HFF-Myc (cell line): Measurements from ENCODE around the gene LPAR3.

ENCODE experiments used
- DNase-seq: peaks from one replicate; pipeline ENCODE4 v3.0.0-alpha.2; 2011; ENCODE audit warnings: low read depth; ENCODE audit errors: extremely low read depth
- H3K4me3 ChIP-seq: replicated peaks from 2 replicates; pipeline ENCODE4 v1.5.1; 2011; ENCODE audit warnings: low read depth, mild to moderate bottlenecking, control low read depth, low read length
- CTCF ChIP-seq: IDR thresholded peaks from 2 replicates; pipeline ENCODE4 v1.5.1; 2012; ENCODE audit warnings: mild to moderate bottlenecking, low read depth, low read length, control low read depth; ENCODE audit errors: missing control alignments

The LPAR3 gene

GRCh38 chr1:84844094-84844493 lies 48.9 kb downstream of the LPAR3 start:
- no peak for TF ChIP-seq CTCF
- no peak for DNase-seq
- no peak overlapping the region for H3K4me3 ChIP-seq

GRCh38 chr1:84842748-84843231 lies 50.2 kb downstream of the LPAR3 start:
- no peak for DNase-seq
- TF ChIP-seq CTCF: no peak
- no peak overlapping the region for H3K4me3 ChIP-seq

- no peak for DNase-seq
- no peak overlapping the region for H3K4me3 ChIP-seq
- TF ChIP-seq CTCF: no peak
These were observed 51.0 kb downstream of the LPAR3 start for GRCh38 chr1:84841971-84842370.

- H3K4me3 ChIP-seq: no peak overlapping the region
- TF ChIP-seq CTCF: no peak
- no peak for DNase-seq
These were observed 52.7 kb downstream of the LPAR3 start for GRCh38 chr1:84840346-84840745.

GRCh38 chr1:84839544-84839943 lies 53.5 kb downstream of the LPAR3 start:
- no peak for DNase-seq
- H3K4me3 ChIP-seq: no peak overlapping the region
- TF ChIP-seq CTCF: no peak

- TF ChIP-seq CTCF: no peak
- DNase-seq: no peak
- no peak overlapping the region for H3K4me3 ChIP-seq
These were observed 56.9 kb downstream of the LPAR3 start for GRCh38 chr1:84836145-84836544.

GRCh38 chr1:84835169-84835568 lies 57.8 kb downstream of the LPAR3 start:
- no peak for DNase-seq
- TF ChIP-seq CTCF: no peak

More at GRCh38 chr1:84835169-84835568, 57.8 kb downstream of the LPAR3 start:
- no peak overlapping the region for H3K4me3 ChIP-seq
